K562 (cell line): ENCODE measurements around the gene PRR30. TPM values are rescaled to one million over a fixed set of nuclear protein-coding genes. Genes with fewer than 3 reads are reported as not detected.
A peak's percentile ranks its signal among the peaks of the same experiment; 100 is the strongest.

Experiments
- DNMT1 ChIP-seq: fragments of 450-650 bp; IDR thresholded peaks from 2 replicates; pipeline ENCODE4 v1.6.1; 2016; ENCODE audit warnings: antibody characterized with exemption, mild to moderate bottlenecking
- HDAC2 ChIP-seq: fragments of 450-650 bp; IDR thresholded peaks from 2 replicates; pipeline ENCODE4 v1.6.1; 2016; ENCODE audit warnings: mild to moderate bottlenecking
- MBD1 ChIP-seq: fragments of 250-450 bp; sonication (Bioruptor Pico); IDR thresholded peaks from 2 replicates; pipeline ENCODE4 v1.8.0; 2022; ENCODE audit warnings: inconsistent platforms
- NFRKB ChIP-seq: fragments of 450-650 bp; IDR thresholded peaks from 2 replicates; pipeline ENCODE4 v1.6.1; 2016; ENCODE audit warnings: low read depth
- NR2C2 ChIP-seq, 2 experiments: fragments of 200-800 bp in 1 of 2; sonication (Bioruptor generic) in 1 of 2; sonication (generic) in 1 of 2; formaldehyde crosslinking in 1 of 2; IDR thresholded peaks; 2 replicates each; pipeline versions ENCODE4 v1.6.1 to v1.8.0; 2016 to 2022; ENCODE audit warnings: mild to moderate bottlenecking in 1 of 2, missing compliant biosample characterization in 1 of 2, missing genetic modification characterization in 1 of 2, missing genetic modification reagents in 1 of 2
- PYGO2 ChIP-seq: fragments of 450-650 bp; IDR thresholded peaks from 2 replicates; pipeline ENCODE4 v1.6.1; 2016; ENCODE audit warnings: mild to moderate bottlenecking, missing genetic modification characterization, moderate library complexity, missing compliant biosample characterization
- SP1 ChIP-seq: sonication (generic); formaldehyde crosslinking; IDR thresholded peaks from 2 replicates; pipeline ENCODE4 v1.8.1; 2022; ENCODE audit warnings: mild to moderate bottlenecking, missing genetic modification reagents
- YY1 ChIP-seq, 3 experiments: IDR thresholded peaks; 2 replicates each; pipeline ENCODE4 v1.6.1; 2011; ENCODE audit warnings: low read length in 2 of 3, mild to moderate bottlenecking in 2 of 3, moderate library complexity in 2 of 3, borderline replicate concordance in 1 of 3, control low read depth in 1 of 3, low read depth in 1 of 3; ENCODE audit not compliant: insufficient read depth in 3 of 3, insufficient replicate concordance in 2 of 3, control insufficient read depth in 1 of 3, insufficient read length in 1 of 3; ENCODE audit errors: extremely low read depth in 1 of 3
- ZBTB40 ChIP-seq, 2 experiments: fragments of 450-650 bp in 1 of 2; sonication (generic) in 1 of 2; formaldehyde crosslinking in 1 of 2; IDR thresholded peaks; 2 replicates each; pipeline versions ENCODE4 v1.7.1 to v1.9.0; 2016 to 2022; ENCODE audit warnings: inconsistent platforms in 1 of 2, mild to moderate bottlenecking in 1 of 2, missing genetic modification reagents in 1 of 2
- polyA plus RNA-seq, 8 experiments: library from polyadenylated mRNA; depleted of rRNA in 4 of 8; stranded (reverse) in 5 of 8; unstranded in 3 of 8; fragments of >200 nt; fragmentation: Nextera tagmentation in 2 of 8; fragmentation: Illumina TruSeq in 1 of 8; extraction: Ambion mirVana in 2 of 8; extraction: Trizol in 1 of 8; gene quantifications; 2 replicates each; pipeline versions ENCODE4 v1.2.1 to v1.2.3, GENCODE V29; 2011 to 2014; ENCODE audit warnings: inconsistent platforms in 1 of 8, missing spikeins in 1 of 8
- total RNA-seq, 7 experiments: library from RNA; depleted of rRNA in 6 of 7; stranded (reverse); fragments of >200 nt in 6 of 7; fragmentation: Illumina TruSeq in 2 of 7; extraction: Trizol in 2 of 7; gene quantifications; 2 replicates each; pipeline versions ENCODE4 v1.2.1 to v1.2.3, GENCODE V29; 2011 to 2021; ENCODE audit warnings: low replicate concordance in 1 of 7

Gene PRR30
- total and polyA plus RNA-seq, 9 of the 15 experiments (the other 6 are each of a cell fraction or from before 2014, with no cell fraction given), result not detected

GRCh38 chr2:27134781-27135477, 4.3 kb downstream of the PRR30 start (continued):
- peak; percentile 8; the same call in 1 of the 2 replicates for TF ChIP-seq ZBTB40 (IDR thresholded peaks at IDR 0.05)
- TF ChIP-seq ZBTB40 (CRISPR knock-in tag; IDR thresholded peaks at IDR 0.05), result no peak
- TF ChIP-seq MBD1 (CRISPR knock-in tag), result peak; percentile 82; the same call in 1 of the 2 replicates
- TF ChIP-seq HDAC2, result peak; percentile 20; the same call in 1 of the 2 replicates
- peak; percentile 63; the same call in 1 of the 2 replicates for TF ChIP-seq SP1 (CRISPR knock-in tag)
- TF ChIP-seq DNMT1, result no peak
- TF ChIP-seq NR2C2 (CRISPR knock-in tag; IDR thresholded peaks at IDR 0.05), result no peak
- peak; percentile 94 for TF ChIP-seq NR2C2 (tag; IDR thresholded peaks at IDR 0.05)
- no peak for TF ChIP-seq PYGO2
- TF ChIP-seq NFRKB, result peak; percentile 51; the same call in 1 of the 2 replicates
- TF ChIP-seq YY1 (IDR thresholded peaks at IDR 0.05; ENCODE audit: borderline replicate concordance in 1 of 3, control insufficient read depth in 1 of 3, extremely low read depth in 1 of 3, insufficient read depth in 3 of 3, insufficient read length in 1 of 3, insufficient replicate concordance in 2 of 3, low read depth in 1 of 3, low read length in 2 of 3), result peak in 2 of 3 experiments; percentile 94 to 100
